Right lobe of liver (tissue), 6 donors: ENCODE measurements around the gene BRINP3. TPM values are rescaled to one million over a fixed set of nuclear protein-coding genes. Genes with fewer than 3 reads are reported as not detected.

Experiments
- ATAC-seq, 4 donors: fragments of 200-7000 bp; cut with Tn5 transposase; one replicate each; pipeline ENCODE4 v1.9.1; 2020; ENCODE audit warnings: mild to moderate bottlenecking in 4 of 4, moderate library complexity in 4 of 4
- DNase-seq, 3 donors: peaks; one replicate each; pipeline ENCODE4 v3.0.0-alpha.2; 2020
- H3K27ac ChIP-seq, 3 donors: fragments of 200-600 bp; one replicate each; pipeline ENCODE4 v1.8.0; 2022
- H3K27me3 ChIP-seq, 2 donors: fragments of 200-600 bp; one replicate each; pipeline ENCODE4 v1.8.0; 2022
- H3K36me3 ChIP-seq, 4 donors: fragments of 200-600 bp; sonication (generic) in 1 of 4; one replicate each; pipeline versions ENCODE4 v1.5.1 to v1.8.0; 2017 to 2022; ENCODE audit warnings: control low read depth in 1 of 4
- H3K4me1 ChIP-seq, 4 donors: fragments of 200-600 bp; sonication (generic) in 1 of 4; one replicate each; pipeline versions ENCODE4 v1.5.1 to v1.8.0; 2017 to 2022; ENCODE audit warnings: control low read depth in 1 of 4
- H3K4me3 ChIP-seq, 3 donors: fragments of 200-600 bp; one replicate each; pipeline ENCODE4 v1.8.0; 2022
- H3K9me3 ChIP-seq, 4 donors: fragments of 200-600 bp; sonication (generic) in 1 of 4; one replicate each; pipeline versions ENCODE4 v1.5.1 to v1.8.0; 2017 to 2022; ENCODE audit warnings: control low read depth in 1 of 4
- POLR2A ChIP-seq: fragments of 450-650 bp; IDR thresholded peaks from one replicate; pipeline ENCODE4 v1.6.1; 2017; ENCODE audit warnings: antibody characterized with exemption, mild to moderate bottlenecking
- WGBS: methylation state at CpG from one replicate; pipeline ENCODE4 v1.1.6; 2018; ENCODE audit warnings: low coverage, low lambda C conversion rate; ENCODE audit not compliant: insufficient coverage; ENCODE audit errors: missing lambda C conversion rate; 5-methylcytosine and 5-hydroxymethylcytosine counted together
- intact Hi-C, 2 donors: fragments of 100-400 bp; cut with DNase I; formaldehyde crosslinking; loops; one replicate each; pipeline versions ENCODE4 v1.11.2 to v1.14.1; 2022
- total RNA-seq, 6 experiments: library from RNA; depleted of rRNA in 2 of 6; stranded (reverse); fragments of >200 nt in 2 of 6; fragmentation: NEBNext Ultra II Directional in 3 of 6; extraction: Animal tissue kit (Norgen Biotek cat#: 25700) in 3 of 6; gene quantifications; one replicate each; pipeline versions ENCODE4 v1.1.0 to v1.2.4, GENCODE V29; 2016 to 2023
- TF ChIP-seq, protein P1 (sequence below), 4 donors: fragments of 200-600 bp in 3 of 4; fragments of 450-650 bp in 1 of 4; IDR thresholded peaks; one replicate each; pipeline versions ENCODE4 v1.5.1 to v1.8.0; 2016 to 2022; ENCODE audit warnings: antibody characterized with exemption in 4 of 4, mild to moderate bottlenecking in 2 of 4
- donor health status: DM: no; HTN: yes; CAD: no.
- donor health status: DM: no; HTN: no; CAD: no.
- donor health status: DM: no; HTN: no; CAD: no.
- donor health status: DM: no; HTN: yes; CAD: no.
- donor health status: DM: no; HTN: yes; CAD: no.

The BRINP3 gene
- total RNA-seq, 6 experiments from 2014 or later = not detected

- TF ChIP-seq, protein P1, sequence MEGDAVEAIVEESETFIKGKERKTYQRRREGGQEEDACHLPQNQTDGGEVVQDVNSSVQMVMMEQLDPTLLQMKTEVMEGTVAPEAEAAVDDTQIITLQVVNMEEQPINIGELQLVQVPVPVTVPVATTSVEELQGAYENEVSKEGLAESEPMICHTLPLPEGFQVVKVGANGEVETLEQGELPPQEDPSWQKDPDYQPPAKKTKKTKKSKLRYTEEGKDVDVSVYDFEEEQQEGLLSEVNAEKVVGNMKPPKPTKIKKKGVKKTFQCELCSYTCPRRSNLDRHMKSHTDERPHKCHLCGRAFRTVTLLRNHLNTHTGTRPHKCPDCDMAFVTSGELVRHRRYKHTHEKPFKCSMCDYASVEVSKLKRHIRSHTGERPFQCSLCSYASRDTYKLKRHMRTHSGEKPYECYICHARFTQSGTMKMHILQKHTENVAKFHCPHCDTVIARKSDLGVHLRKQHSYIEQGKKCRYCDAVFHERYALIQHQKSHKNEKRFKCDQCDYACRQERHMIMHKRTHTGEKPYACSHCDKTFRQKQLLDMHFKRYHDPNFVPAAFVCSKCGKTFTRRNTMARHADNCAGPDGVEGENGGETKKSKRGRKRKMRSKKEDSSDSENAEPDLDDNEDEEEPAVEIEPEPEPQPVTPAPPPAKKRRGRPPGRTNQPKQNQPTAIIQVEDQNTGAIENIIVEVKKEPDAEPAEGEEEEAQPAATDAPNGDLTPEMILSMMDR (IDR thresholded peaks at IDR 0.05) = peak in 2 of 4 donors; percentile 18 to 24
- no peak for TF ChIP-seq POLR2A
- ATAC-seq = peak in 1 of 4 donors; percentile 45
- no peaks in the 10 kb centered on the region for H3K27me3 ChIP-seq
- H3K4me3 ChIP-seq = no peak overlapping the region
- H3K9me3 ChIP-seq = no peaks in the 10 kb centered on the region
- H3K4me1 ChIP-seq = no peaks in the 10 kb centered on the region
- intact Hi-C loops = no loop called here
- WGBS = 0% methylated on average over 2 of the region's 2 CpGs
- H3K27ac ChIP-seq = no peak overlapping the region
- no peak for DNase-seq
- no peaks in the 10 kb centered on the region for H3K36me3 ChIP-seq
Observed at GRCh38 chr1:190373705-190374336, 103.8 kb downstream of the BRINP3 start.

- Histone ChIP-seq H3K36me3 (no peaks in the 10 kb centered on the region), H3K27ac (no peak overlapping the region), H3K4me3 (no peak overlapping the region), H3K27me3 (no peaks in the 10 kb centered on the region), H3K4me1 (no peaks in the 10 kb centered on the region), H3K9me3 (no peaks in the 10 kb centered on the region)
- no peak for TF ChIP-seq POLR2A
- TF ChIP-seq, protein P1 (IDR thresholded peaks at IDR 0.05) = no peak
- intact Hi-C loops = no loop called here
- DNase-seq (no peak), ATAC-seq (no peak)
- WGBS = 75% methylated on average over 2 of the region's 4 CpGs
Observed at GRCh38 chr1:190367200-190367599, 110.5 kb downstream of the BRINP3 start.

DNA sequence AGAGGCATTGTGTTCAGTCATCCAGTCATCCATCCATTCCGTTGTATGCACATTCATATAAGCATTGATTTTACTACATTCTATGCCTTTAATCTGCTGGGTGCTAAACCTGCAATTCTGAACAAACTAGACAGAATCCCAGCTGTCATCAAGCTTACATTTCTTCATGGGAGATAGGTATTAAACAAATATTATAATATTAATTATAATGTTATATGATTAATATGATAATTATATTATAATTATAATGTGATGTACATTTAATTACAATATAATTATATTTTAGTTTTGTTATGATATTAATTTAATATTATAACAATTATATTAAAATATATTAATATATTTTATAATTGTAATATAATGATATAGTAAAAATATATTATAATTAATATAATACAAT is 112.4 kb downstream of the BRINP3 start:
- ATAC-seq (no peak), DNase-seq (no peak)
- Histone ChIP-seq H3K36me3 (no peaks in the 10 kb centered on the region), H3K4me3 (no peak overlapping the region), H3K27ac (no peak overlapping the region), H3K27me3 (no peaks in the 10 kb centered on the region), H3K9me3 (no peaks in the 10 kb centered on the region), H3K4me1 (no peaks in the 10 kb centered on the region)
- intact Hi-C loops = no loop called here
- TF ChIP-seq POLR2A = no peak
- TF ChIP-seq, protein P1 (IDR thresholded peaks at IDR 0.05) = no peak
- 91% methylated on average over 1 of the region's 1 CpG for WGBS

DNA sequence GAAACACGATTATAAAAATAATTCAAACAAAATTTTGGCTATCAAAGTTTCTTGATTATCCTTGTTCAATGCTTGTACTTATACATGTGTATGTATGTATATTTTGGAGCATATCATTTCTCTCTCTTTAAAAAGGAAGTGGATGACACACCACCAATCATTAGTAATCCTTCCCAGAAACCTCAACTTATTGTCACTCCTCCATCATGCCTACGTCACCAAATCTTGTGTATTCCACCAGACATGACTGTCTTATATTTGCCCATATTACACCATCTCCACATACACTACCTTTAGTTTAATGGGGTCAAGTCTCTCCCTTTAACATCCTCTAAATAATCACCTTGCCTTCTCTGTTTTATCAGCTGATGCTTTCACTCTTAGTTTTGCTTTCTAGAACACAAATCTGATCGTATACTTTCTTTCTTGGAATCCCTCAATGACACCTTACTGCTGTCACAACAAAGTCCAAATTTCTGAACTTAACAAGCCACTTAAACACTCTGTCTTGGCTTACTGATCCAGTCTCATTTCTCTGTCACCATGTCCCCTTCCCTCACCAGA is 124.0 kb downstream of the BRINP3 start:
- Histone ChIP-seq H3K36me3 (no peaks in the 10 kb centered on the region), H3K4me3 (no peak overlapping the region), H3K27me3 (no peaks in the 10 kb centered on the region), H3K4me1 (no peaks in the 10 kb centered on the region), H3K9me3 (no peaks in the 10 kb centered on the region), H3K27ac (no peak overlapping the region)
- intact Hi-C loops = no loop called here
- no peak for TF ChIP-seq POLR2A
- TF ChIP-seq, protein P1 (IDR thresholded peaks at IDR 0.05) = no peak
- DNase-seq (no peak), ATAC-seq (no peak)
- WGBS = 35% methylated on average over 3 of the region's 3 CpGs
